H9 (cell line): ENCODE measurements around the gene CDH13. TPM values are rescaled to one million over a fixed set of nuclear protein-coding genes. Genes with fewer than 3 reads are reported as not detected.

Source experiments
- DNase-seq: peaks from one replicate; pipeline ENCODE4 v3.0.0-alpha.2; 2017
- H2AFZ ChIP-seq: one replicate; pipeline ENCODE4 v1.6.1; 2013; ENCODE audit warnings: mild to moderate bottlenecking, low read length, control low read depth, moderate library complexity
- H2AK5ac ChIP-seq: 2 replicates; pipeline ENCODE4 v1.6.1; 2013; ENCODE audit warnings: low read length, control low read depth, mixed read lengths; ENCODE audit not compliant: insufficient read length
- H2BK120ac ChIP-seq: one replicate; pipeline ENCODE4 v1.6.1; 2013; ENCODE audit warnings: low read depth, mild to moderate bottlenecking, low read length, control low read depth, inconsistent platforms; ENCODE audit not compliant: poor library complexity, severe bottlenecking
- H2BK12ac ChIP-seq: 2 replicates; pipeline ENCODE4 v1.6.1; 2013; ENCODE audit warnings: low read length, control low read depth, mixed read lengths, low read depth; ENCODE audit not compliant: insufficient read length
- H2BK15ac ChIP-seq: 2 replicates; pipeline ENCODE4 v1.6.1; 2013; ENCODE audit warnings: low read depth, low read length, control low read depth
- H2BK20ac ChIP-seq: one replicate; pipeline ENCODE4 v1.6.1; 2013; ENCODE audit warnings: low read depth, mild to moderate bottlenecking, low read length, control low read depth, inconsistent platforms; ENCODE audit not compliant: poor library complexity, severe bottlenecking
- H2BK5ac ChIP-seq: 2 replicates; pipeline ENCODE4 v1.6.1; 2013; ENCODE audit warnings: low read length, control low read depth, mixed read lengths; ENCODE audit not compliant: insufficient read length
- H3K14ac ChIP-seq: 2 replicates; pipeline ENCODE4 v1.6.1; 2013; ENCODE audit warnings: low read length, control low read depth; ENCODE audit not compliant: insufficient read depth
- H3K18ac ChIP-seq: 2 replicates; pipeline ENCODE4 v1.6.1; 2013; ENCODE audit warnings: low read depth, mild to moderate bottlenecking, mixed read lengths, low read length, control low read depth; ENCODE audit not compliant: insufficient read length
- H3K23ac ChIP-seq: 2 replicates; pipeline ENCODE4 v1.6.1; 2013; ENCODE audit warnings: low read length, control low read depth, mixed read lengths, low read depth; ENCODE audit not compliant: insufficient read length
- H3K23me2 ChIP-seq: 2 replicates; pipeline ENCODE4 v1.6.1; 2013; ENCODE audit warnings: low read depth, mild to moderate bottlenecking, mixed read lengths, low read length, control low read depth; ENCODE audit not compliant: insufficient read length, poor library complexity, severe bottlenecking
- H3K27ac ChIP-seq: 2 replicates; pipeline ENCODE4 v1.5.1; 2013; ENCODE audit warnings: low read length, control low read depth, mixed read lengths, low read depth; ENCODE audit not compliant: insufficient read length
- H3K27me3 ChIP-seq: 2 replicates; pipeline ENCODE4 v1.6.1; 2013; ENCODE audit warnings: low read length, control low read depth, inconsistent platforms; ENCODE audit not compliant: insufficient read depth
- H3K4ac ChIP-seq: 2 replicates; pipeline ENCODE4 v1.6.1; 2013; ENCODE audit warnings: low read depth, mild to moderate bottlenecking, control low read depth, inconsistent platforms, low read length, moderate library complexity
- H3K4me1 ChIP-seq: 2 replicates; pipeline ENCODE4 v1.6.1; 2013; ENCODE audit warnings: low read length, control low read depth, inconsistent platforms; ENCODE audit not compliant: insufficient read depth
- H3K4me2 ChIP-seq: 2 replicates; pipeline ENCODE4 v1.6.1; 2013; ENCODE audit warnings: low read length, control low read depth, mixed read lengths; ENCODE audit not compliant: insufficient read length, insufficient read depth
- H3K56ac ChIP-seq: 2 replicates; pipeline ENCODE4 v1.6.1; 2013; ENCODE audit warnings: low read depth, mild to moderate bottlenecking, mixed read lengths, low read length, control low read depth; ENCODE audit not compliant: insufficient read length
- H3K79me1 ChIP-seq: 2 replicates; pipeline ENCODE4 v1.6.1; 2013; ENCODE audit warnings: low read depth, mild to moderate bottlenecking, moderate library complexity, low read length, control low read depth, inconsistent platforms; ENCODE audit not compliant: insufficient read depth, poor library complexity, severe bottlenecking
- H3K79me2 ChIP-seq: 2 replicates; pipeline ENCODE4 v1.6.1; 2013; ENCODE audit warnings: low read length, control low read depth, inconsistent platforms; ENCODE audit not compliant: insufficient read depth
- H3K9ac ChIP-seq: 2 replicates; pipeline ENCODE4 v1.6.1; 2013; ENCODE audit warnings: low read length, control low read depth, mixed read lengths; ENCODE audit not compliant: insufficient read length; ENCODE audit errors: extremely low read depth
- H3K9me3 ChIP-seq: one replicate; pipeline ENCODE4 v1.6.1; 2013; ENCODE audit warnings: low read depth, low read length, inconsistent platforms; ENCODE audit not compliant: control insufficient read depth
- H3T11ph ChIP-seq: one replicate; pipeline ENCODE4 v1.6.1; 2013; ENCODE audit warnings: mild to moderate bottlenecking, low read length, control low read depth, inconsistent platforms
- H4K20me1 ChIP-seq: one replicate; pipeline ENCODE4 v1.6.1; 2013; ENCODE audit not compliant: control insufficient read depth, insufficient read length, insufficient read depth
- H4K5ac ChIP-seq: 2 replicates; pipeline ENCODE4 v1.6.1; 2013; ENCODE audit warnings: low read depth, mild to moderate bottlenecking, mixed read lengths, low read length, control low read depth; ENCODE audit not compliant: insufficient read length
- H4K8ac ChIP-seq: replicated peaks from 2 replicates; pipeline ENCODE4 v1.6.1; 2013; ENCODE audit warnings: low read length, control low read depth, mixed read lengths, low read depth; ENCODE audit not compliant: insufficient read length
- H4K91ac ChIP-seq: 2 replicates; pipeline ENCODE4 v1.6.1; 2013; ENCODE audit warnings: low read depth, mild to moderate bottlenecking, moderate library complexity, mixed read lengths, low read length, control low read depth; ENCODE audit not compliant: insufficient read length
- H3K27ac Mint-ChIP-seq, 3 experiments: 2 replicates in 2 of 3; 3 replicates in 1 of 3; pipeline ENCODE4 v1.8.0; 2020 to 2021; ENCODE audit warnings: mixed read lengths in 3 of 3, mild to moderate bottlenecking in 1 of 3, moderate library complexity in 1 of 3
- H3K27me3 Mint-ChIP-seq: 2 replicates; pipeline ENCODE4 v1.8.0; 2021; ENCODE audit warnings: low read depth, mild to moderate bottlenecking, moderate library complexity, mixed read lengths
- H3K36me3 Mint-ChIP-seq, 3 experiments: 2 replicates in 2 of 3; 3 replicates in 1 of 3; pipeline ENCODE4 v1.8.0; 2020 to 2021; ENCODE audit warnings: low read depth in 3 of 3, mixed read lengths in 3 of 3; ENCODE audit not compliant: insufficient read depth in 1 of 3
- H3K4me1 Mint-ChIP-seq, 2 experiments: 2 replicates each; pipeline ENCODE4 v1.8.0; 2020; ENCODE audit warnings: mixed read lengths in 2 of 2
- H3K4me3 Mint-ChIP-seq, 2 experiments: 2 replicates in 1 of 2; 3 replicates in 1 of 2; pipeline ENCODE4 v1.8.0; 2020 to 2021; ENCODE audit warnings: mild to moderate bottlenecking in 2 of 2, mixed read lengths in 2 of 2, moderate library complexity in 1 of 2
- H3K9me3 Mint-ChIP-seq, 2 experiments: 2 replicates in 1 of 2; 3 replicates in 1 of 2; pipeline ENCODE4 v1.8.0; 2020; ENCODE audit warnings: mild to moderate bottlenecking in 2 of 2, mixed read lengths in 2 of 2, moderate library complexity in 1 of 2
- CTCF ChIP-seq: fragments of 200-600 bp; sonication (generic); conservative IDR thresholded peaks from 3 replicates; pipeline ENCODE4 v1.8.0; 2021; ENCODE audit warnings: antibody characterized with exemption, mild to moderate bottlenecking
- WGBS: extraction: QIAGEN DNeasy Blood & Tissue Kit; methylation state at CpG from one replicate; pipeline ENCODE4 v1.1.7; 2013; ENCODE audit warnings: missing lambda C conversion rate, low lambda C conversion rate, mixed read lengths; ENCODE audit not compliant: insufficient read length; ENCODE audit errors: extremely low coverage; 5-methylcytosine and 5-hydroxymethylcytosine counted together
- total RNA-seq: library from RNA; stranded (reverse); gene quantifications from 2 replicates; pipeline ENCODE4 v1.2.1, GENCODE V29; 2021

CDH13 gene
- total RNA-seq, 1 experiment from 2014 or later, result 1.5 TPM

- no peak overlapping the region for H3K56ac ChIP-seq
- H2BK120ac ChIP-seq, result no peak overlapping the region
- H3K23ac ChIP-seq, result no peak overlapping the region
- H2BK5ac ChIP-seq, result no peak overlapping the region
- no peak overlapping the region for H3K4ac ChIP-seq
- H2BK12ac ChIP-seq, result no peak overlapping the region
- no peak overlapping the region for H3K4me2 ChIP-seq
- H4K8ac ChIP-seq, result no peak overlapping the region
- H3K4me1 ChIP-seq, result no peaks in the 10 kb centered on the region; the same call in 1 of the 2 replicates
- Mint-ChIP-seq H3K4me1 (peaks cover 19 to 20% of the 10 kb centered on the region in 2 experiments), H3K27ac (no peak overlapping the region), H3K36me3 (no peaks in the 10 kb centered on the region; a peak in 1 of 7 replicates), H3K27me3 (peaks cover 1% of the 10 kb centered on the region; the same call in 1 of the 2 replicates), H3K9me3 (no peaks in the 10 kb centered on the region), H3K4me3 (no peak overlapping the region; a peak in 1 of 5 replicates)
- no peaks in the 10 kb centered on the region for H4K20me1 ChIP-seq
- H3K9me3 ChIP-seq, result no peaks in the 10 kb centered on the region
- no peak overlapping the region for H3K14ac ChIP-seq
- no peak for TF ChIP-seq CTCF
- WGBS, result 100% methylated on average over 1 of the region's 9 CpGs
- no peak overlapping the region for H2BK20ac ChIP-seq
- H3K9ac ChIP-seq, result no peak overlapping the region
- no peaks in the 10 kb centered on the region for H3K23me2 ChIP-seq
- H3K27me3 ChIP-seq, result no peaks in the 10 kb centered on the region
- no peak overlapping the region for H3K27ac ChIP-seq
- no peak overlapping the region for H4K91ac ChIP-seq
- H3K18ac ChIP-seq, result peak overlapping the region; percentile 19
- DNase-seq, result no peak
- no peak overlapping the region for H2AK5ac ChIP-seq
- no peaks in the 10 kb centered on the region for H3K79me1 ChIP-seq
- H4K5ac ChIP-seq, result no peak overlapping the region
- H3K79me2 ChIP-seq, result no peaks in the 10 kb centered on the region
- no peak overlapping the region for H2AFZ ChIP-seq
- H3T11ph ChIP-seq, result no peak overlapping the region
- no peak overlapping the region for H2BK15ac ChIP-seq
Measured at GRCh38 chr16:83681381-83681956, 1054.7 kb downstream of the CDH13 start.
